ENCODE results near the gene ACOX2. TPM values are rescaled to one million over a fixed set of nuclear protein-coding genes. Genes with fewer than 3 reads are reported as not detected.

The ACOX2 gene
- total and polyA plus RNA-seq, 4 donors: 74.3 to 214 (median 141) TPM

GRCh38 chr3:58555203-58555602 lies 18.2 kb upstream of the ACOX2 start:
- no peak for DNase-seq (ENCODE audit: low spot score)

GRCh38 chr3:58553003-58553402 lies 16.0 kb upstream of the ACOX2 start:
- Histone ChIP-seq H3K4me3 (ENCODE audit: low read depth in 1 of 3, low read length in 3 of 3) (no peak overlapping the region), H3K36me3 (ENCODE audit: control insufficient read depth in 4 of 4, insufficient read depth in 3 of 4, low read depth in 1 of 4, low read length in 3 of 4) (no peaks in the 10 kb centered on the region), H3K27me3 (ENCODE audit: control insufficient read depth in 4 of 4, insufficient read depth in 4 of 4, low read length in 3 of 4) (no peaks in the 10 kb centered on the region), H3K27ac (ENCODE audit: low read depth in 1 of 2, low read length in 2 of 2) (no peak overlapping the region), H3K4me1 (ENCODE audit: control insufficient read depth in 4 of 4, insufficient read depth in 4 of 4, low read length in 3 of 4) (peaks cover 0 to 4% (median 1%) of the 10 kb centered on the region in 4 donors), H3K9ac (ENCODE audit: low read depth in 1 of 2, low read length in 2 of 2) (no peak overlapping the region), H3K9me3 (ENCODE audit: control insufficient read depth in 4 of 4, low read length in 3 of 4) (no peaks in the 10 kb centered on the region)
- DNase-seq (ENCODE audit: low spot score): no peak
- 90% methylated on average over 1 of the region's 1 CpG for WGBS
- no peak for TF ChIP-seq HNF4G (IDR thresholded peaks at IDR 0.05)

More at GRCh38 chr3:58555203-58555602, 18.2 kb upstream of the ACOX2 start:
- 94% methylated on average over 2 of the region's 2 CpGs for WGBS
- Histone ChIP-seq H3K9ac (ENCODE audit: low read depth in 1 of 2, low read length in 2 of 2) (no peak overlapping the region), H3K27ac (ENCODE audit: low read depth in 1 of 2, low read length in 2 of 2) (no peak overlapping the region), H3K27me3 (ENCODE audit: control insufficient read depth in 4 of 4, insufficient read depth in 4 of 4, low read length in 3 of 4) (no peaks in the 10 kb centered on the region), H3K9me3 (ENCODE audit: control insufficient read depth in 4 of 4, low read length in 3 of 4) (no peaks in the 10 kb centered on the region), H3K36me3 (ENCODE audit: control insufficient read depth in 4 of 4, insufficient read depth in 3 of 4, low read depth in 1 of 4, low read length in 3 of 4) (no peaks in the 10 kb centered on the region), H3K4me3 (ENCODE audit: low read depth in 1 of 3, low read length in 3 of 3) (no peak overlapping the region), H3K4me1 (ENCODE audit: control insufficient read depth in 4 of 4, insufficient read depth in 4 of 4, low read length in 3 of 4) (no peaks in the 10 kb centered on the region)
- no peak for TF ChIP-seq JUND (IDR thresholded peaks at IDR 0.05)
- TF ChIP-seq, protein P1, sequence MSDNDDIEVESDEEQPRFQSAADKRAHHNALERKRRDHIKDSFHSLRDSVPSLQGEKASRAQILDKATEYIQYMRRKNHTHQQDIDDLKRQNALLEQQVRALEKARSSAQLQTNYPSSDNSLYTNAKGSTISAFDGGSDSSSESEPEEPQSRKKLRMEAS (IDR thresholded peaks at IDR 0.05): no peak
- no peak for TF ChIP-seq RAD21 (IDR thresholded peaks at IDR 0.05)
- no peak for TF ChIP-seq YY1 (IDR thresholded peaks at IDR 0.05)
- TF ChIP-seq GABPA (IDR thresholded peaks at IDR 0.05 in 1 of 2, conservative IDR thresholded peaks at IDR 0.05 in 1 of 2): no peak
- TF ChIP-seq FOXA2 (IDR thresholded peaks at IDR 0.05): no peak
- TF ChIP-seq HNF4A (conservative IDR thresholded peaks at IDR 0.05): no peak

- no peaks in the 10 kb centered on the region for H3K36me3 ChIP-seq (ENCODE audit: control insufficient read depth in 4 of 4, insufficient read depth in 3 of 4, low read depth in 1 of 4, low read length in 3 of 4)
- H3K27me3 ChIP-seq (ENCODE audit: control insufficient read depth in 4 of 4, insufficient read depth in 4 of 4, low read length in 3 of 4): no peaks in the 10 kb centered on the region
- H3K9me3 ChIP-seq (ENCODE audit: control insufficient read depth in 4 of 4, low read length in 3 of 4): no peaks in the 10 kb centered on the region
- no peak overlapping the region for H3K9ac ChIP-seq (ENCODE audit: low read depth in 1 of 2, low read length in 2 of 2)
- H3K27ac ChIP-seq (ENCODE audit: low read depth in 1 of 2, low read length in 2 of 2): no peak overlapping the region
- DNase-seq (ENCODE audit: low spot score): no peak
- WGBS: 57% methylated on average over 4 of the region's 4 CpGs
- H3K4me1 ChIP-seq (ENCODE audit: control insufficient read depth in 4 of 4, insufficient read depth in 4 of 4, low read length in 3 of 4): peaks cover 0 to 4% (median 1%) of the 10 kb centered on the region in 4 donors
- TF ChIP-seq TAF1 (conservative IDR thresholded peaks at IDR 0.05): no peak
- H3K4me3 ChIP-seq (ENCODE audit: low read depth in 1 of 3, low read length in 3 of 3): no peak overlapping the region
These were observed 14.7 kb upstream of the ACOX2 start for GRCh38 chr3:58551636-58552180.

DNA sequence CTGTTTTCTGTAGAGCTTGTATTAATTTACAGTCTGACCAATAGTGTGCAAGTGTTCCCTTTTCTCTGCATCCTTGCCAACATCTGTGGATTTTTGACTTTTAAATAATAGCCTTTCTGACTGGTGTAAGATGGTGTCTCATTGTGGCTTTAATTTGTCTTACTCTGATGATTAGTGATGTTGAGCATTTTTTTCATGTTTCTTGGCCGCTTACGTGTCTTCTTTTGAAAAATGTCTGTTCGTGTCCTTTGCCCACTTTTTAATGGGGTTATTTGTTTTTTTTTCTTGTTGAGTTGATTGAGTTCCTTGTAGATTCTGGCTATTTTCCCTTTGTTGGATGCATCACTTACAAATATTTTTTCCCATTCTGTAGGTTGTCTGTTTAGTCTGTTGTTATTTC lies 7.6 kb upstream of the ACOX2 start:
- Histone ChIP-seq H3K4me1 (ENCODE audit: control insufficient read depth in 4 of 4, insufficient read depth in 4 of 4, low read length in 3 of 4) (peaks cover 0 to 5% (median 2%) of the 10 kb centered on the region in 4 donors), H3K9ac (ENCODE audit: low read depth in 1 of 2, low read length in 2 of 2) (no peak overlapping the region), H3K27me3 (ENCODE audit: control insufficient read depth in 4 of 4, insufficient read depth in 4 of 4, low read length in 3 of 4) (no peaks in the 10 kb centered on the region), H3K9me3 (ENCODE audit: control insufficient read depth in 4 of 4, low read length in 3 of 4) (no peaks in the 10 kb centered on the region), H3K4me3 (ENCODE audit: low read depth in 1 of 3, low read length in 3 of 3) (no peak overlapping the region), H3K27ac (ENCODE audit: low read depth in 1 of 2, low read length in 2 of 2) (no peak overlapping the region), H3K36me3 (ENCODE audit: control insufficient read depth in 4 of 4, insufficient read depth in 3 of 4, low read depth in 1 of 4, low read length in 3 of 4) (no peaks in the 10 kb centered on the region)
- 93% methylated on average over 3 of the region's 3 CpGs for WGBS
- no peak for DNase-seq (ENCODE audit: low spot score)
- TF ChIP-seq, protein P2, sequence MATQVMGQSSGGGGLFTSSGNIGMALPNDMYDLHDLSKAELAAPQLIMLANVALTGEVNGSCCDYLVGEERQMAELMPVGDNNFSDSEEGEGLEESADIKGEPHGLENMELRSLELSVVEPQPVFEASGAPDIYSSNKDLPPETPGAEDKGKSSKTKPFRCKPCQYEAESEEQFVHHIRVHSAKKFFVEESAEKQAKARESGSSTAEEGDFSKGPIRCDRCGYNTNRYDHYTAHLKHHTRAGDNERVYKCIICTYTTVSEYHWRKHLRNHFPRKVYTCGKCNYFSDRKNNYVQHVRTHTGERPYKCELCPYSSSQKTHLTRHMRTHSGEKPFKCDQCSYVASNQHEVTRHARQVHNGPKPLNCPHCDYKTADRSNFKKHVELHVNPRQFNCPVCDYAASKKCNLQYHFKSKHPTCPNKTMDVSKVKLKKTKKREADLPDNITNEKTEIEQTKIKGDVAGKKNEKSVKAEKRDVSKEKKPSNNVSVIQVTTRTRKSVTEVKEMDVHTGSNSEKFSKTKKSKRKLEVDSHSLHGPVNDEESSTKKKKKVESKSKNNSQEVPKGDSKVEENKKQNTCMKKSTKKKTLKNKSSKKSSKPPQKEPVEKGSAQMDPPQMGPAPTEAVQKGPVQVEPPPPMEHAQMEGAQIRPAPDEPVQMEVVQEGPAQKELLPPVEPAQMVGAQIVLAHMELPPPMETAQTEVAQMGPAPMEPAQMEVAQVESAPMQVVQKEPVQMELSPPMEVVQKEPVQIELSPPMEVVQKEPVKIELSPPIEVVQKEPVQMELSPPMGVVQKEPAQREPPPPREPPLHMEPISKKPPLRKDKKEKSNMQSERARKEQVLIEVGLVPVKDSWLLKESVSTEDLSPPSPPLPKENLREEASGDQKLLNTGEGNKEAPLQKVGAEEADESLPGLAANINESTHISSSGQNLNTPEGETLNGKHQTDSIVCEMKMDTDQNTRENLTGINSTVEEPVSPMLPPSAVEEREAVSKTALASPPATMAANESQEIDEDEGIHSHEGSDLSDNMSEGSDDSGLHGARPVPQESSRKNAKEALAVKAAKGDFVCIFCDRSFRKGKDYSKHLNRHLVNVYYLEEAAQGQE (IDR thresholded peaks at IDR 0.05): no peak
- no peak for TF ChIP-seq SP1 (IDR thresholded peaks at IDR 0.05)
